ENCODE data around the gene SVEP1. TPM values are rescaled to one million over a fixed set of nuclear protein-coding genes. Genes with fewer than 3 reads are reported as not detected.

The SVEP1 gene
- total and polyA plus RNA-seq, 2 of the 13 experiments (the other 11 are each of a cell fraction or from before 2014, with no cell fraction given), result not detected

GRCh38 chr9:110328763-110329162, 250.8 kb downstream of the SVEP1 start:
- in situ Hi-C loops (cut with HindIII; ENCODE audit: extremely low pct_ligation_motif_present, low pct_unique_long_range_greater_than_20kb) (no loop called here), intact Hi-C loops (cut with micrococcal nuclease; ENCODE audit: unreplicated experiment) (no loop called here)
- no peak overlapping the region for H2AFZ ChIP-seq (ENCODE audit: low read length)
- WGBS (ENCODE audit: low lambda C conversion rate), result 6% methylated on average over 1 of the region's 1 CpG
- no peaks in the 10 kb centered on the region for H4K20me1 ChIP-seq (ENCODE audit: insufficient read depth, low read length)
- CTCF ChIA-PET (ENCODE audit: low intra/inter-chr PET ratio, low total read pairs), result no interaction called here
- no peaks in the 10 kb centered on the region for H3K27me3 ChIP-seq (ENCODE audit: control insufficient read depth in 1 of 2, insufficient read depth in 2 of 2, low read length in 2 of 2)
- no peaks in the 10 kb centered on the region for H3K4me1 ChIP-seq (ENCODE audit: insufficient read depth, low read length)
- FAIRE-seq, result no peak
- no peak overlapping the region for H3K4me3 ChIP-seq (replicated peaks in 1 of 3; ENCODE audit: insufficient read depth in 1 of 3, low read depth in 2 of 3, low read length in 3 of 3)
- no peaks in the 10 kb centered on the region for H3K9me3 ChIP-seq (ENCODE audit: low read length)
- no peak for ATAC-seq
- H3K27ac ChIP-seq (ENCODE audit: extremely low read length, insufficient read depth, low read length), result no peak overlapping the region
- BruUV-seq (replicated peaks), result no TSS peak
- TF ChIP-seq ZBTB7A (CRISPR knock-in tag; IDR thresholded peaks at IDR 0.05) (no peak), PHF20 (CRISPR knock-in tag; IDR thresholded peaks at IDR 0.05) (no peak), RBFOX2 (IDR thresholded peaks at IDR 0.05; ENCODE audit: low read depth, low read length) (no peak), ZBTB34 (CRISPR knock-in tag; IDR thresholded peaks at IDR 0.05) (no peak), GATA4 (IDR thresholded peaks at IDR 0.05; ENCODE audit: borderline replicate concordance, low read depth) (no peak), RAD51 (IDR thresholded peaks at IDR 0.05; ENCODE audit: borderline replicate concordance) (no peak), EEA1 (CRISPR knock-in tag; IDR thresholded peaks at IDR 0.05; ENCODE audit: borderline replicate concordance) (no peak), ZBTB26 (CRISPR knock-in tag; IDR thresholded peaks at IDR 0.05; ENCODE audit: borderline replicate concordance) (no peak), ZNF720 (CRISPR knock-in tag; IDR thresholded peaks at IDR 0.05) (no peak), ZKSCAN1 (IDR thresholded peaks at IDR 0.05; ENCODE audit: low read length) (no peak), BRCA1 (CRISPR knock-in tag; IDR thresholded peaks at IDR 0.05) (no peak), DNMT1 (CRISPR knock-in tag; IDR thresholded peaks at IDR 0.05) (no peak), THAP7 (CRISPR knock-in tag; IDR thresholded peaks at IDR 0.05) (no peak), SNRNP70 (IDR thresholded peaks at IDR 0.05; ENCODE audit: low read depth, low read length) (no peak)
- no peaks in the 10 kb centered on the region for H3K79me2 ChIP-seq (ENCODE audit: insufficient read depth, low read length)
- DNase-seq (ENCODE audit: low spot score), result no peak
- POLR2A ChIA-PET, result no interaction called here
- H3K4me2 ChIP-seq (ENCODE audit: low read depth, low read length), result no peak overlapping the region
- no peak overlapping the region for H3K9ac ChIP-seq (ENCODE audit: insufficient read depth, low read depth, low read length)
- H3K36me3 ChIP-seq (replicated peaks in 1 of 2; ENCODE audit: control insufficient read depth in 1 of 2, insufficient read depth in 2 of 2, low read length in 2 of 2), result no peaks in the 10 kb centered on the region

Data from HepG2 (cell line).